Fibroblast of lung (primary cell): ENCODE measurements around the gene SENP1. TPM values are rescaled to one million over a fixed set of nuclear protein-coding genes. Genes with fewer than 3 reads are reported as not detected.

Experiments used
- DNase-seq, 2 donors: peaks; one replicate each; pipeline versions ENCODE4 v3.0.0 to v3.0.0-alpha.2; 2010; ENCODE audit warnings: low read depth in 2 of 2
- H2AFZ ChIP-seq: 2 replicates; pipeline ENCODE4 v1.5.1; 2012; ENCODE audit warnings: low read length, control low read depth, inconsistent platforms
- H3K27ac ChIP-seq: 2 replicates; pipeline ENCODE4 v1.5.1; 2011; ENCODE audit warnings: low read length, control low read depth; ENCODE audit not compliant: insufficient read depth
- H3K27me3 ChIP-seq: 2 replicates; pipeline ENCODE4 v1.5.1; 2011; ENCODE audit warnings: mild to moderate bottlenecking, low read length; ENCODE audit not compliant: control insufficient read depth, insufficient read depth
- H3K36me3 ChIP-seq: 2 replicates; pipeline ENCODE4 v1.5.1; 2011; ENCODE audit warnings: low read length; ENCODE audit not compliant: control insufficient read depth, insufficient read depth
- H3K4me1 ChIP-seq: 2 replicates; pipeline ENCODE4 v1.5.1; 2011; ENCODE audit warnings: low read length; ENCODE audit not compliant: control insufficient read depth, insufficient read depth; ENCODE audit errors: extremely low read depth
- H3K4me2 ChIP-seq: 2 replicates; pipeline ENCODE4 v1.5.1; 2011; ENCODE audit warnings: low read length, control low read depth; ENCODE audit not compliant: insufficient read depth; ENCODE audit errors: extremely low read depth
- H3K4me3 ChIP-seq, 4 experiments: fragments of 200-600 bp in 1 of 4; sonication (generic) in 1 of 4; replicated peaks in 1 of 4; 2 replicates each; pipeline ENCODE4 v1.5.1; 2011 to 2016; ENCODE audit warnings: low read length in 4 of 4, low read depth in 3 of 4, mild to moderate bottlenecking in 3 of 4, control low read depth in 2 of 4, inconsistent platforms in 1 of 4, mixed read lengths in 1 of 4; ENCODE audit not compliant: insufficient read depth in 1 of 4; ENCODE audit errors: control extremely low read depth in 1 of 4
- H3K79me2 ChIP-seq: 2 replicates; pipeline ENCODE4 v1.5.1; 2012; ENCODE audit warnings: mild to moderate bottlenecking, low read length, inconsistent platforms; ENCODE audit not compliant: control insufficient read depth, insufficient read depth
- H3K9ac ChIP-seq: 2 replicates; pipeline ENCODE4 v1.5.1; 2011; ENCODE audit warnings: mild to moderate bottlenecking, low read length, control low read depth; ENCODE audit not compliant: insufficient read depth
- H3K9me3 ChIP-seq: 2 replicates; pipeline ENCODE4 v1.5.1; 2012; ENCODE audit warnings: low read depth, low read length; ENCODE audit not compliant: control insufficient read depth, insufficient read depth
- H4K20me1 ChIP-seq: 2 replicates; pipeline ENCODE4 v1.5.1; 2011; ENCODE audit warnings: low read length; ENCODE audit not compliant: control insufficient read depth, insufficient read depth; ENCODE audit errors: extremely low read depth
- CTCF ChIP-seq, 2 donors: IDR thresholded peaks in 1 of 2; conservative IDR thresholded peaks in 1 of 2; 1 replicate in 1 of 2; 2 replicates in 1 of 2; pipeline ENCODE4 v1.5.1; 2011 to 2012; ENCODE audit warnings: low read length in 2 of 2, control low read depth in 1 of 2, inconsistent platforms in 1 of 2, low read depth in 1 of 2, mild to moderate bottlenecking in 1 of 2
- EZH2 ChIP-seq: IDR thresholded peaks from 2 replicates; pipeline ENCODE4 v1.5.1; 2012; ENCODE audit warnings: low read length, control low read depth, mild to moderate bottlenecking; ENCODE audit errors: missing control alignments
- polyA plus RNA-seq, 2 donors: library from polyadenylated mRNA; depleted of rRNA in 1 of 2; stranded (reverse) in 1 of 2; unstranded in 1 of 2; fragments of >200 nt; gene quantifications; 2 replicates each; pipeline ENCODE4 v1.2.1, GENCODE V29; 2011 to 2012; ENCODE audit warnings: missing spikeins in 1 of 2
- total RNA-seq: library from RNA; depleted of rRNA; stranded (reverse); fragments of >200 nt; gene quantifications from 2 replicates; pipeline ENCODE4 v1.2.1, GENCODE V29; 2014

Gene SENP1
- total and polyA plus RNA-seq, 2 donors (not counting 1 experiment from before 2014, with no cell fraction given) = 14.7 to 17.9 TPM

DNA sequence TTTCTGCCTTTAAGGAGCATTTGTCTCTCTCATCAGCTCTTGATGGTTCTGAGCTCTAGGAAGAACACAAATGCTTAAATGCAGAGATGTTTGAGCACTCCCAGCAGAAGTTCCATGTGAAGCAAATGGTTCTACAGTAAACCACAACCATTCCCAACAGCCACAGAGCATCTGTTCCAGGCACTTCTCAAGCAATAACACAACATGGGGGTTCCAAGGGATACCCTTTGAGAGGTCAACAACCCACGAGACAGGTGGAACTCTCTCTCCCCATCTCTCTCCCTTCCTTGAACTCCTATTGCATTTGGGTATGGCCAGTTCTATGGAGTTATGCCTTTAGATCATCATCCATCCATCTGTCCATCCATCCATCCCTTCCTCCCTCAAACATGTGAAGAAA lies 96.4 kb downstream of the SENP1 start:
- no peaks in the 10 kb centered on the region for H3K4me1 ChIP-seq
- no peak for DNase-seq
- H3K27me3 ChIP-seq = peaks cover 46% of the 10 kb centered on the region
- no peak overlapping the region for H2AFZ ChIP-seq
- H4K20me1 ChIP-seq = no peaks in the 10 kb centered on the region
- H3K36me3 ChIP-seq = no peaks in the 10 kb centered on the region
- H3K27ac ChIP-seq = no peak overlapping the region
- no peak overlapping the region for H3K4me3 ChIP-seq
- no peaks in the 10 kb centered on the region for H3K79me2 ChIP-seq
- no peak overlapping the region for H3K9ac ChIP-seq
- H3K9me3 ChIP-seq = no peaks in the 10 kb centered on the region
- TF ChIP-seq CTCF (conservative IDR thresholded peaks at IDR 0.05 in 1 of 2, IDR thresholded peaks at IDR 0.05 in 1 of 2; ENCODE audit: low read depth in 1 of 2, low read length in 2 of 2) (no peak), EZH2 (no peak)
- no peak overlapping the region for H3K4me2 ChIP-seq

GRCh38 chr12:48008950-48009349 lies 96.9 kb downstream of the SENP1 start:
- Histone ChIP-seq H2AFZ (no peak overlapping the region), H3K4me1 (no peaks in the 10 kb centered on the region), H3K27me3 (peaks cover 51% of the 10 kb centered on the region), H4K20me1 (no peaks in the 10 kb centered on the region), H3K36me3 (no peaks in the 10 kb centered on the region), H3K9me3 (no peaks in the 10 kb centered on the region), H3K79me2 (no peaks in the 10 kb centered on the region), H3K27ac (no peak overlapping the region), H3K4me3 (no peak overlapping the region), H3K4me2 (no peak overlapping the region), H3K9ac (no peak overlapping the region)
- no peak for DNase-seq
- TF ChIP-seq EZH2 (no peak), CTCF (conservative IDR thresholded peaks at IDR 0.05 in 1 of 2, IDR thresholded peaks at IDR 0.05 in 1 of 2; ENCODE audit: low read depth in 1 of 2, low read length in 2 of 2) (no peak)

- no peaks in the 10 kb centered on the region for H3K9me3 ChIP-seq
- no peaks in the 10 kb centered on the region for H4K20me1 ChIP-seq
- no peaks in the 10 kb centered on the region for H3K36me3 ChIP-seq
- no peak overlapping the region for H3K4me2 ChIP-seq
- TF ChIP-seq EZH2 (no peak), CTCF (conservative IDR thresholded peaks at IDR 0.05 in 1 of 2, IDR thresholded peaks at IDR 0.05 in 1 of 2; ENCODE audit: low read depth in 1 of 2, low read length in 2 of 2) (no peak)
- no peak overlapping the region for H3K27ac ChIP-seq
- peaks cover 57% of the 10 kb centered on the region for H3K27me3 ChIP-seq
- DNase-seq = no peak
- H3K9ac ChIP-seq = no peak overlapping the region
- no peak overlapping the region for H3K4me3 ChIP-seq
- H3K79me2 ChIP-seq = no peaks in the 10 kb centered on the region
- H3K4me1 ChIP-seq = peaks cover 2% of the 10 kb centered on the region
- no peak overlapping the region for H2AFZ ChIP-seq
Measured at GRCh38 chr12:48008349-48008748, 97.5 kb downstream of the SENP1 start.
